Hepatocyte (in vitro differentiated cells): ENCODE measurements around the gene ABHD2. TPM values are rescaled to one million over a fixed set of nuclear protein-coding genes. Genes with fewer than 3 reads are reported as not detected.

ENCODE experiments used
- DNase-seq: peaks from one replicate; pipeline ENCODE4 v3.0.0-alpha.2; 2016; ENCODE audit warnings: low spot score
- H2AFZ ChIP-seq: fragments of 200-600 bp; sonication (generic); 2 replicates; pipeline ENCODE4 v1.6.0; 2016; ENCODE audit warnings: antibody characterized with exemption, mild to moderate bottlenecking
- H3K27ac ChIP-seq: fragments of 200-600 bp; sonication (generic); 2 replicates; pipeline ENCODE4 v1.5.1; 2016; ENCODE audit warnings: mild to moderate bottlenecking
- H3K27me3 ChIP-seq: fragments of 200-600 bp; sonication (generic); 2 replicates; pipeline ENCODE4 v1.6.1; 2016
- H3K36me3 ChIP-seq: fragments of 200-600 bp; sonication (generic); replicated peaks from 2 replicates; pipeline ENCODE4 v1.5.1; 2016; ENCODE audit warnings: low read depth; ENCODE audit not compliant: insufficient read depth
- H3K4me1 ChIP-seq: fragments of 200-600 bp; sonication (generic); 2 replicates; pipeline ENCODE4 v1.5.1; 2016; ENCODE audit warnings: mild to moderate bottlenecking, moderate library complexity; ENCODE audit not compliant: insufficient read depth
- H3K4me2 ChIP-seq: fragments of 200-600 bp; sonication (generic); 2 replicates; pipeline ENCODE4 v1.6.0; 2016
- H3K4me3 ChIP-seq: fragments of 200-600 bp; sonication (generic); 2 replicates; pipeline ENCODE4 v1.5.1; 2016; ENCODE audit warnings: mild to moderate bottlenecking
- H3K79me2 ChIP-seq: fragments of 200-600 bp; sonication (generic); 2 replicates; pipeline ENCODE4 v1.6.0; 2017; ENCODE audit warnings: mild to moderate bottlenecking
- H3K9me2 ChIP-seq: fragments of 200-600 bp; sonication (generic); replicated peaks from 2 replicates; pipeline ENCODE4 v1.6.0; 2017; ENCODE audit warnings: mild to moderate bottlenecking; ENCODE audit not compliant: insufficient read depth
- H3K9me3 ChIP-seq: fragments of 200-600 bp; sonication (generic); 2 replicates; pipeline ENCODE4 v1.5.1; 2016; ENCODE audit warnings: low read depth, mild to moderate bottlenecking
- H4K20me1 ChIP-seq: fragments of 200-600 bp; sonication (generic); 2 replicates; pipeline ENCODE4 v1.6.0; 2016; ENCODE audit warnings: mild to moderate bottlenecking; ENCODE audit not compliant: insufficient read depth, poor library complexity, severe bottlenecking
- CTCF ChIP-seq: fragments of 200-600 bp; sonication (generic); IDR thresholded peaks from 2 replicates; pipeline ENCODE4 v1.5.1; 2016; ENCODE audit warnings: antibody characterized with exemption, mild to moderate bottlenecking; ENCODE audit not compliant: poor library complexity
- EZH2 ChIP-seq: fragments of 200-600 bp; sonication (generic); IDR thresholded peaks from 2 replicates; pipeline ENCODE4 v1.6.1; 2016; ENCODE audit warnings: antibody characterized with exemption, mild to moderate bottlenecking, borderline replicate concordance
- EZH2phosphoT487 ChIP-seq: fragments of 200-600 bp; sonication (generic); IDR thresholded peaks from one replicate; pipeline ENCODE4 v1.6.1; 2018; ENCODE audit warnings: antibody characterized with exemption, mild to moderate bottlenecking, low read depth, moderate library complexity; ENCODE audit not compliant: unreplicated experiment, severe bottlenecking
- WGBS: methylation state at CpG from one replicate; pipeline ENCODE4 v1.1.6; 2016; ENCODE audit warnings: low lambda C conversion rate; ENCODE audit errors: missing lambda C conversion rate; 5-methylcytosine and 5-hydroxymethylcytosine counted together
- polyA plus RNA-seq: library from polyadenylated mRNA; unstranded; fragments of >200 nt; fragmentation: Nextera tagmentation; extraction: Ambion mirVana; gene quantifications from 2 replicates; pipeline ENCODE4 v1.2.1, GENCODE V29; 2016
- total RNA-seq: library from RNA; depleted of rRNA; stranded (reverse); fragments of >200 nt; gene quantifications from 2 replicates; pipeline ENCODE4 v1.2.3, GENCODE V29; 2014

Gene ABHD2
- total and polyA plus RNA-seq, 2 experiments from 2014 or later, result 11.7 to 59.7 TPM

- Histone ChIP-seq H3K9me2 (no peaks in the 10 kb centered on the region), H3K9me3 (no peaks in the 10 kb centered on the region), H3K27ac (no peak overlapping the region), H3K4me1 (no peaks in the 10 kb centered on the region), H3K27me3 (no peaks in the 10 kb centered on the region), H3K79me2 (no peaks in the 10 kb centered on the region), H3K36me3 (no peaks in the 10 kb centered on the region), H3K4me3 (no peak overlapping the region), H4K20me1 (no peaks in the 10 kb centered on the region), H3K4me2 (no peak overlapping the region), H2AFZ (no peak overlapping the region)
- whole genome bisulfite sequencing, result 79% methylated on average over 6 of the region's 6 CpGs
- no peak for TF ChIP-seq EZH2phosphoT487
- DNase-seq, result no peak
Measured at GRCh38 chr15:89184357-89184756, 96.1 kb downstream of the ABHD2 start.

- H3K36me3 ChIP-seq, result no peaks in the 10 kb centered on the region
- no peak overlapping the region for H3K27ac ChIP-seq
- no peaks in the 10 kb centered on the region for H3K79me2 ChIP-seq
- no peaks in the 10 kb centered on the region for H4K20me1 ChIP-seq
- H3K4me1 ChIP-seq, result no peaks in the 10 kb centered on the region
- H3K4me3 ChIP-seq, result no peak overlapping the region
- H3K9me2 ChIP-seq, result no peaks in the 10 kb centered on the region
- DNase-seq, result no peak
- H2AFZ ChIP-seq, result no peak overlapping the region
- H3K27me3 ChIP-seq, result no peaks in the 10 kb centered on the region
- H3K9me3 ChIP-seq, result no peaks in the 10 kb centered on the region
- 96% methylated on average over 11 of the region's 12 CpGs for WGBS
- TF ChIP-seq CTCF, result no peak
- no peak overlapping the region for H3K4me2 ChIP-seq
Measured at GRCh38 chr15:89184886-89185526, 96.8 kb downstream of the ABHD2 start.

GRCh38 chr15:89186803-89187202 is 98.5 kb downstream of the ABHD2 start:
- Histone ChIP-seq H3K4me2 (no peak overlapping the region), H3K4me1 (no peaks in the 10 kb centered on the region), H3K27me3 (no peaks in the 10 kb centered on the region), H4K20me1 (no peaks in the 10 kb centered on the region), H3K79me2 (no peaks in the 10 kb centered on the region), H3K9me2 (no peaks in the 10 kb centered on the region), H2AFZ (no peak overlapping the region), H3K36me3 (no peaks in the 10 kb centered on the region), H3K27ac (no peak overlapping the region), H3K9me3 (no peaks in the 10 kb centered on the region), H3K4me3 (no peak overlapping the region)
- DNase-seq, result no peak
- WGBS, result 96% methylated on average over 6 of the region's 6 CpGs
- TF ChIP-seq EZH2phosphoT487 (no peak), CTCF (no peak), EZH2 (no peak)

GRCh38 chr15:89187301-89187985 is 99.2 kb downstream of the ABHD2 start:
- 92% methylated on average over 9 of the region's 9 CpGs for WGBS
- H4K20me1 ChIP-seq, result no peaks in the 10 kb centered on the region
- no peak overlapping the region for H3K4me3 ChIP-seq
- no peak for DNase-seq
- H3K4me2 ChIP-seq, result no peak overlapping the region
- H3K27ac ChIP-seq, result no peak overlapping the region
- no peaks in the 10 kb centered on the region for H3K9me2 ChIP-seq
- no peak overlapping the region for H2AFZ ChIP-seq
- TF ChIP-seq EZH2 (no peak), CTCF (no peak), EZH2phosphoT487 (no peak)
- H3K27me3 ChIP-seq, result no peaks in the 10 kb centered on the region
- no peaks in the 10 kb centered on the region for H3K79me2 ChIP-seq
- no peaks in the 10 kb centered on the region for H3K36me3 ChIP-seq
- H3K4me1 ChIP-seq, result no peaks in the 10 kb centered on the region
- no peaks in the 10 kb centered on the region for H3K9me3 ChIP-seq
